Measurements from ENCODE around the gene NELL2.

The NELL2 gene

GRCh38 chr12:44510076-44510475 is 366.0 kb downstream of the NELL2 start:
- no peak for TF ChIP-seq ZNF565 (CRISPR knock-in tag; conservative IDR thresholded peaks at IDR 0.05; ENCODE audit: low read depth)
- TF ChIP-seq CSRNP3 (CRISPR knock-in tag; IDR thresholded peaks at IDR 0.05) = no peak
- no peak for TF ChIP-seq ZNF70 (CRISPR knock-in tag; IDR thresholded peaks at IDR 0.05)
- no peak for TF ChIP-seq ESRRG (CRISPR knock-in tag; IDR thresholded peaks at IDR 0.05)
- no peak for TF ChIP-seq ISL1 (CRISPR knock-in tag; IDR thresholded peaks at IDR 0.05)
- TF ChIP-seq ZNF8 (CRISPR knock-in tag; IDR thresholded peaks at IDR 0.05) = no peak
- TF ChIP-seq TOX (CRISPR knock-in tag; IDR thresholded peaks at IDR 0.05; ENCODE audit: borderline replicate concordance) = no peak
- no peak for TF ChIP-seq CREB5 (CRISPR knock-in tag; IDR thresholded peaks at IDR 0.05; ENCODE audit: low read depth)
- TF ChIP-seq ZFP3 (CRISPR knock-in tag; IDR thresholded peaks at IDR 0.05) = no peak
- no peak for TF ChIP-seq ARNTL (CRISPR knock-in tag; IDR thresholded peaks at IDR 0.05; ENCODE audit: borderline replicate concordance, low read depth)
- TF ChIP-seq ZFP30 (CRISPR knock-in tag; IDR thresholded peaks at IDR 0.05) = no peak
- no peak for TF ChIP-seq PPARA (CRISPR knock-in tag; IDR thresholded peaks at IDR 0.05; ENCODE audit: borderline replicate concordance)
- ATAC-seq = no peak

GRCh38 chr12:44509471-44509870 is 366.6 kb downstream of the NELL2 start:
- no peak; the same call in 2 of the 3 replicates for ATAC-seq
- TF ChIP-seq ESRRG (CRISPR knock-in tag; IDR thresholded peaks at IDR 0.05) (no peak), ZNF70 (CRISPR knock-in tag; IDR thresholded peaks at IDR 0.05) (no peak)

GRCh38 chr12:44507461-44507860 is 368.7 kb downstream of the NELL2 start:
- no peak for ATAC-seq
- TF ChIP-seq PATZ1 (CRISPR knock-in tag; IDR thresholded peaks at IDR 0.05; ENCODE audit: borderline replicate concordance) (no peak), CSRNP3 (CRISPR knock-in tag; IDR thresholded peaks at IDR 0.05) (no peak), ZC3H10 (CRISPR knock-in tag; IDR thresholded peaks at IDR 0.05) (no peak), ZNF565 (CRISPR knock-in tag; conservative IDR thresholded peaks at IDR 0.05; ENCODE audit: low read depth) (no peak), CREB5 (CRISPR knock-in tag; IDR thresholded peaks at IDR 0.05; ENCODE audit: low read depth) (no peak), TOX (CRISPR knock-in tag; IDR thresholded peaks at IDR 0.05; ENCODE audit: borderline replicate concordance) (no peak)

GRCh38 chr12:44504799-44505198 is 371.3 kb downstream of the NELL2 start:
- no peak for ATAC-seq
- TF ChIP-seq TCF4 (CRISPR knock-in tag; IDR thresholded peaks at IDR 0.05; ENCODE audit: borderline replicate concordance) = no peak

- TF ChIP-seq ARNTL (CRISPR knock-in tag; IDR thresholded peaks at IDR 0.05; ENCODE audit: borderline replicate concordance, low read depth) (no peak), PPARA (CRISPR knock-in tag; IDR thresholded peaks at IDR 0.05; ENCODE audit: borderline replicate concordance) (no peak), TOX (CRISPR knock-in tag; IDR thresholded peaks at IDR 0.05; ENCODE audit: borderline replicate concordance) (no peak), ZNF565 (CRISPR knock-in tag; conservative IDR thresholded peaks at IDR 0.05; ENCODE audit: low read depth) (no peak), PATZ1 (CRISPR knock-in tag; IDR thresholded peaks at IDR 0.05; ENCODE audit: borderline replicate concordance) (no peak), CSDC2 (CRISPR knock-in tag; IDR thresholded peaks at IDR 0.05) (no peak), ZFP3 (CRISPR knock-in tag; IDR thresholded peaks at IDR 0.05) (no peak), CREB5 (CRISPR knock-in tag; IDR thresholded peaks at IDR 0.05; ENCODE audit: low read depth) (no peak)
- ATAC-seq = no peak
These were observed 372.8 kb downstream of the NELL2 start for GRCh38 chr12:44503329-44503728.

All from SK-N-SH treated with all-trans-retinoic acid at 6 μM for 48 hours (cell line).